Activated CD4-positive, alpha-beta T cell treated with anti-CD3 and anti-CD28 coated beads, Interleukin-2, amount 50 U/mL, for 4 hours (primary cell): ENCODE results near the gene MROH2B.

Source experiments
- DNase-seq, 2 experiments: peaks; one replicate each; pipeline ENCODE4 v3.0.0-alpha.2; 2020

MROH2B gene

GRCh38 chr5:40962207-40962955 is 108.8 kb downstream of the MROH2B start:
- DNase-seq = no peak

- no peak for DNase-seq
These were observed 111.1 kb downstream of the MROH2B start for GRCh38 chr5:40960037-40960436.

GRCh38 chr5:40958811-40959210 is 112.3 kb downstream of the MROH2B start:
- DNase-seq = no peak

GRCh38 chr5:40957048-40957447 is 114.1 kb downstream of the MROH2B start:
- no peak for DNase-seq

GRCh38 chr5:40955313-40955712 is 115.8 kb downstream of the MROH2B start:
- DNase-seq = no peak
